ENCODE results near the gene KMO. TPM values are rescaled to one million over a fixed set of nuclear protein-coding genes. Genes with fewer than 3 reads are reported as not detected.

The KMO gene
- total RNA-seq, 1 experiment from 2014 or later = not detected

DNA sequence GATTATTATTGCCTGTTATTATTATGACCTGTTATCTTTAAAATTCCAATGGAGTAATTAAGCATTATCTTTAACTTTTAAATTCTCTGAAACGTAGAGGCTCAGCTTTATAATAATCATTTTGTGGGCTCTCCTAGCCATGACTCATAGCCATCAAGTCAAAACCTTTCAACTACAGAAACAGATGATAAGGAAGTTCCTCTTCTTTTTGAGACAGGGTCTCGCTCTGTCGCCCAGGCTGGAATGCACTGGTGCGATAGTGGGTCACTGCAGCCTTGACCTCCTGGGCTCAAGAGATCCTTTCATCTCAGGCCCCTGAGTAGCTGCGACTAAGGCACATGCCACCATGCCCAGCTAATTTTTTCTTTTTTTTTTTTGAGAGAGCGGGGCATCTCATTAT lies 64.5 kb downstream of the KMO start:
- Mint-ChIP-seq H3K4me3 (no peak overlapping the region), H3K9me3 (no peaks in the 10 kb centered on the region), H3K27ac (no peak overlapping the region; a peak in 1 of 7 replicates), H3K4me1 (peaks cover 0 to 5% of the 10 kb centered on the region in 2 experiments; a peak in 2 of 4 replicates), H3K27me3 (ENCODE audit: low read depth) (no peaks in the 10 kb centered on the region), H3K36me3 (ENCODE audit: insufficient read depth in 1 of 3, low read depth in 3 of 3) (no peaks in the 10 kb centered on the region; a peak in 1 of 7 replicates)
- Histone ChIP-seq H3K27ac (ENCODE audit: insufficient read length, low read depth, low read length) (no peak overlapping the region), H3K23ac (ENCODE audit: insufficient read length, low read depth, low read length) (no peak overlapping the region), H4K5ac (ENCODE audit: insufficient read length, low read depth, low read length) (no peak overlapping the region), H3K4me1 (ENCODE audit: insufficient read depth, low read length) (no peaks in the 10 kb centered on the region), H2AK5ac (ENCODE audit: insufficient read length, low read length) (no peak overlapping the region), H3K4me2 (ENCODE audit: insufficient read depth, insufficient read length, low read length) (no peak overlapping the region), H3K18ac (ENCODE audit: insufficient read length, low read depth, low read length) (no peak overlapping the region), H3K4ac (ENCODE audit: low read depth, low read length) (no peak overlapping the region), H3K56ac (ENCODE audit: insufficient read length, low read depth, low read length) (no peak overlapping the region), H2BK120ac (ENCODE audit: low read depth, low read length, poor library complexity, severe bottlenecking) (no peak overlapping the region), H4K8ac (replicated peaks; ENCODE audit: insufficient read length, low read depth, low read length) (no peak overlapping the region), H4K20me1 (ENCODE audit: control insufficient read depth, insufficient read depth, insufficient read length) (no peaks in the 10 kb centered on the region), H3K9ac (ENCODE audit: extremely low read depth, insufficient read length, low read length) (no peak overlapping the region), H2BK15ac (ENCODE audit: low read depth, low read length) (no peak overlapping the region), H3K9me3 (ENCODE audit: control insufficient read depth, low read depth, low read length) (no peaks in the 10 kb centered on the region), H3K79me1 (ENCODE audit: insufficient read depth, low read depth, low read length, poor library complexity, severe bottlenecking) (no peaks in the 10 kb centered on the region), H3T11ph (ENCODE audit: low read length) (no peak overlapping the region), H2AFZ (ENCODE audit: low read length) (no peak overlapping the region), H2BK5ac (ENCODE audit: insufficient read length, low read length) (no peak overlapping the region), H4K91ac (ENCODE audit: insufficient read length, low read depth, low read length) (no peak overlapping the region), H3K23me2 (ENCODE audit: insufficient read length, low read depth, low read length, poor library complexity, severe bottlenecking) (no peaks in the 10 kb centered on the region), H2BK12ac (ENCODE audit: insufficient read length, low read depth, low read length) (no peak overlapping the region), H2BK20ac (ENCODE audit: low read depth, low read length, poor library complexity, severe bottlenecking) (no peak overlapping the region), H3K14ac (ENCODE audit: insufficient read depth, low read length) (no peak overlapping the region), H3K79me2 (ENCODE audit: insufficient read depth, low read length) (no peaks in the 10 kb centered on the region), H3K27me3 (ENCODE audit: insufficient read depth, low read length) (no peaks in the 10 kb centered on the region)
- TF ChIP-seq CTCF (conservative IDR thresholded peaks at IDR 0.05) = no peak
- WGBS (ENCODE audit: extremely low coverage, insufficient read length, low lambda C conversion rate) = no CpG with 5 or more reads among the region's 6 CpGs
- DNase-seq = no peak
